ENCODE measurements around the gene POGZ. TPM values are rescaled to one million over a fixed set of nuclear protein-coding genes. Genes with fewer than 3 reads are reported as not detected.
"Not testable (repeated sequence)": the region's sequence is repeated elsewhere in the genome, so short reads cannot be mapped to it uniquely, and the experiment has no call there.

POGZ gene
- total RNA-seq, 1 experiment from 2014 or later: 80.6 TPM

GRCh38 chr1:151443846-151444782 lies 15.2 kb downstream of the POGZ start (continued):
- TF ChIP-seq POLR2A (IDR thresholded peaks at IDR 0.05; ENCODE audit: borderline replicate concordance, extremely low read depth, insufficient read depth, insufficient read length) (no peak), SIN3A (IDR thresholded peaks at IDR 0.05; ENCODE audit: low read depth) (no peak), CTCF (IDR thresholded peaks at IDR 0.05 in 2 of 3, conservative IDR thresholded peaks at IDR 0.05 in 1 of 3; ENCODE audit: borderline replicate concordance in 1 of 3, insufficient read depth in 1 of 3, low read depth in 2 of 3, low read length in 2 of 3) (peak; percentile 79 to 84 (median 83); a peak in 5 of 6 replicates), EGR1 (IDR thresholded peaks at IDR 0.05; ENCODE audit: low read depth) (no peak)

- POLR2A ChIA-PET: not testable (repeated sequence)
- H3K79me2 ChIP-seq (ENCODE audit: insufficient read depth, low read length): peaks cover 98% of the 10 kb centered on the region
Measured at GRCh38 chr1:151437396-151437795, 21.9 kb downstream of the POGZ start.

More at GRCh38 chr1:151437396-151437795, 21.9 kb downstream of the POGZ start:
- H4K20me1 ChIP-seq (ENCODE audit: insufficient read depth); CTCF ChIA-PET; H2AFZ ChIP-seq (ENCODE audit: low read depth, low read length, poor library complexity, severe bottlenecking); H3K9ac ChIP-seq (ENCODE audit: low read length); RAD21 ChIA-PET (ENCODE audit: low non-redundant PET in 1 of 2, low total read pairs in 2 of 2, uncharacterized antibody in 2 of 2, unreplicated experiment in 2 of 2); H3K4me2 ChIP-seq (ENCODE audit: low read length); intact Hi-C loops (cut with micrococcal nuclease); ATAC-seq; H3K9me3 ChIP-seq (ENCODE audit: control insufficient read depth in 1 of 2, insufficient read depth in 1 of 2, low read depth in 1 of 2, low read length in 2 of 2); DNase-seq (ENCODE audit: low read depth, low spot score); BruUV-seq (replicated peaks); H3K4me3 ChIP-seq (replicated peaks in 1 of 2; ENCODE audit: low read depth in 1 of 2, low read length in 2 of 2); H3K27ac ChIP-seq (ENCODE audit: low read depth, low read length); H3K4me1 ChIP-seq (ENCODE audit: control insufficient read depth in 1 of 2, insufficient read depth in 2 of 2, low read length in 2 of 2); H3K9me2 ChIP-seq (ENCODE audit: insufficient read depth); H3K27me3 ChIP-seq (ENCODE audit: insufficient read depth, low read length): not testable (repeated sequence)
- H3K36me3 ChIP-seq (ENCODE audit: control insufficient read depth in 1 of 2, insufficient read depth in 2 of 2, low read length in 2 of 2): peaks cover 7 to 18% of the 10 kb centered on the region in 2 experiments; a peak in 1 of 4 replicates

Data from HCT116 (cell line).